Spinal cord (tissue), 10 donors: ENCODE measurements around the gene IL1RN. TPM values are rescaled to one million over a fixed set of nuclear protein-coding genes. Genes with fewer than 3 reads are reported as not detected.
A peak's percentile ranks its signal among the peaks of the same experiment; 100 is the strongest.

ENCODE experiments used
- DNase-seq, 6 donors: peaks; one replicate each; pipeline versions ENCODE4 v3.0.0 to v3.0.0-alpha.2; 2013 to 2015; ENCODE audit warnings: low spot score in 6 of 6, low read depth in 4 of 6
- H3K27ac ChIP-seq: one replicate; pipeline ENCODE4 v1.5.1; 2013; ENCODE audit warnings: low read depth, low read length, control low read depth
- H3K27me3 ChIP-seq: one replicate; pipeline ENCODE4 v1.6.1; 2013; ENCODE audit warnings: low read length; ENCODE audit not compliant: control insufficient read depth, insufficient read depth
- H3K36me3 ChIP-seq: one replicate; pipeline ENCODE4 v1.6.1; 2013; ENCODE audit warnings: low read length; ENCODE audit not compliant: control insufficient read depth, insufficient read depth
- H3K4me1 ChIP-seq: one replicate; pipeline ENCODE4 v1.6.1; 2013; ENCODE audit warnings: low read length; ENCODE audit not compliant: control insufficient read depth, insufficient read depth
- H3K4me3 ChIP-seq: one replicate; pipeline ENCODE4 v1.5.1; 2013; ENCODE audit warnings: low read depth, low read length, control low read depth
- H3K9me3 ChIP-seq: one replicate; pipeline ENCODE4 v1.6.1; 2013; ENCODE audit warnings: low read length; ENCODE audit not compliant: control insufficient read depth, insufficient read depth
- WGBS: methylation state at CpG from one replicate; pipeline ENCODE4 v1.1.5; 2013; ENCODE audit warnings: missing lambda C conversion rate; ENCODE audit not compliant: insufficient coverage; 5-methylcytosine and 5-hydroxymethylcytosine counted together
- polyA plus RNA-seq, 2 donors: library from polyadenylated mRNA; unstranded; fragments of 120-200 nt; gene quantifications; one replicate each; pipeline ENCODE4 v1.2.1, GENCODE V29; 2013; ENCODE audit not compliant: insufficient read length in 2 of 2
- total RNA-seq, 2 donors: library from RNA; depleted of rRNA in 1 of 2; stranded (reverse); fragments of 120-200 nt in 1 of 2; fragments of >200 nt in 1 of 2; gene quantifications; one replicate each; pipeline versions ENCODE4 v1.2.3 to v1.2.4, GENCODE V29; 2013 to 2014
- donor health status: healthy.

Gene IL1RN
- total and polyA plus RNA-seq, 4 donors = 0.24 to 1.8 (median 0.37) TPM

- H3K27me3 ChIP-seq = no peaks in the 10 kb centered on the region
- DNase-seq = no peak
- 86% methylated on average over 6 of the region's 6 CpGs for WGBS
- H3K9me3 ChIP-seq = no peaks in the 10 kb centered on the region
- H3K36me3 ChIP-seq = no peaks in the 10 kb centered on the region
- no peak overlapping the region for H3K27ac ChIP-seq
- H3K4me1 ChIP-seq = no peaks in the 10 kb centered on the region
- no peak overlapping the region for H3K4me3 ChIP-seq
Measured at GRCh38 chr2:113114224-113114945, 13.0 kb upstream of the IL1RN start.

GRCh38 chr2:113114996-113115395, 12.4 kb upstream of the IL1RN start:
- WGBS = no CpG with 5 or more reads among the region's 4 CpGs
- Histone ChIP-seq H3K36me3 (no peaks in the 10 kb centered on the region), H3K27me3 (no peaks in the 10 kb centered on the region), H3K9me3 (no peaks in the 10 kb centered on the region), H3K4me1 (no peaks in the 10 kb centered on the region), H3K4me3 (no peak overlapping the region), H3K27ac (no peak overlapping the region)
- DNase-seq = no peak

GRCh38 chr2:113116100-113116958, 11.1 kb upstream of the IL1RN start:
- Histone ChIP-seq H3K27ac (no peak overlapping the region), H3K9me3 (no peaks in the 10 kb centered on the region), H3K4me1 (no peaks in the 10 kb centered on the region), H3K4me3 (no peak overlapping the region), H3K27me3 (no peaks in the 10 kb centered on the region), H3K36me3 (no peaks in the 10 kb centered on the region)
- no peak for DNase-seq
- 96% methylated on average over 4 of the region's 10 CpGs for WGBS

- H3K4me1 ChIP-seq = no peaks in the 10 kb centered on the region
- H3K36me3 ChIP-seq = no peaks in the 10 kb centered on the region
- no peak overlapping the region for H3K4me3 ChIP-seq
- 81% methylated on average over 9 of the region's 9 CpGs for WGBS
- no peak overlapping the region for H3K27ac ChIP-seq
- H3K27me3 ChIP-seq = no peaks in the 10 kb centered on the region
- peak in 1 of 6 donors; percentile 72 for DNase-seq
- H3K9me3 ChIP-seq = no peaks in the 10 kb centered on the region
Measured at GRCh38 chr2:113117541-113118262, 9.7 kb upstream of the IL1RN start.

GRCh38 chr2:113118263-113118657, 9.1 kb upstream of the IL1RN start:
- no peaks in the 10 kb centered on the region for H3K36me3 ChIP-seq
- H3K27me3 ChIP-seq = no peaks in the 10 kb centered on the region
- H3K9me3 ChIP-seq = no peaks in the 10 kb centered on the region
- H3K27ac ChIP-seq = no peak overlapping the region
- no peak overlapping the region for H3K4me3 ChIP-seq
- no peak for DNase-seq
- WGBS = no CpG with 5 or more reads among the region's 2 CpGs
- no peaks in the 10 kb centered on the region for H3K4me1 ChIP-seq

- Histone ChIP-seq H3K27me3 (no peaks in the 10 kb centered on the region), H3K4me1 (no peaks in the 10 kb centered on the region), H3K4me3 (no peak overlapping the region), H3K36me3 (no peaks in the 10 kb centered on the region), H3K9me3 (no peaks in the 10 kb centered on the region), H3K27ac (no peak overlapping the region)
- DNase-seq = no peak
- WGBS = no CpG with 5 or more reads among the region's 2 CpGs
Measured at GRCh38 chr2:113119111-113119510, 8.3 kb upstream of the IL1RN start.

GRCh38 chr2:113120861-113121260, 6.5 kb upstream of the IL1RN start:
- no peaks in the 10 kb centered on the region for H3K9me3 ChIP-seq
- no peaks in the 10 kb centered on the region for H3K36me3 ChIP-seq
- no peaks in the 10 kb centered on the region for H3K4me1 ChIP-seq
- H3K27ac ChIP-seq = no peak overlapping the region
- no CpG with 5 or more reads among the region's 3 CpGs for WGBS
- H3K27me3 ChIP-seq = no peaks in the 10 kb centered on the region
- no peak for DNase-seq
- no peak overlapping the region for H3K4me3 ChIP-seq

- H3K4me3 ChIP-seq = no peak overlapping the region
- WGBS = 83% methylated on average over 1 of the region's 4 CpGs
- peak in 1 of 6 donors; percentile 2 for DNase-seq
- H3K4me1 ChIP-seq = no peaks in the 10 kb centered on the region
- no peaks in the 10 kb centered on the region for H3K36me3 ChIP-seq
- H3K9me3 ChIP-seq = no peaks in the 10 kb centered on the region
- no peaks in the 10 kb centered on the region for H3K27me3 ChIP-seq
- H3K27ac ChIP-seq = no peak overlapping the region
Measured at GRCh38 chr2:113122364-113122763, 5.0 kb upstream of the IL1RN start.

GRCh38 chr2:113123726-113124125, 3.7 kb upstream of the IL1RN start:
- 88% methylated on average over 1 of the region's 3 CpGs for WGBS
- H3K9me3 ChIP-seq = no peaks in the 10 kb centered on the region
- H3K4me3 ChIP-seq = no peak overlapping the region
- no peak for DNase-seq
- H3K27me3 ChIP-seq = no peaks in the 10 kb centered on the region
- H3K4me1 ChIP-seq = no peaks in the 10 kb centered on the region
- H3K27ac ChIP-seq = no peak overlapping the region
- H3K36me3 ChIP-seq = no peaks in the 10 kb centered on the region
